Neural cell (in vitro differentiated cells): Measurements from ENCODE around the gene VWA3B. TPM values are rescaled to one million over a fixed set of nuclear protein-coding genes. Genes with fewer than 3 reads are reported as not detected.

Experiments used
- H2AFZ ChIP-seq: fragments of 200-600, 300-800 bp; sonication (generic), shearing (Covaris generic); 2 replicates; pipeline ENCODE4 v1.6.0; 2014; ENCODE audit warnings: low read depth, mild to moderate bottlenecking, antibody characterized with exemption, low read length, moderate library complexity
- H3F3A ChIP-seq: fragments of 200-600 bp; shearing (Covaris generic); 2 replicates; pipeline ENCODE4 v1.6.1; 2016; ENCODE audit warnings: mild to moderate bottlenecking, moderate library complexity, mixed read lengths, antibody characterized with exemption, low read length; ENCODE audit not compliant: insufficient read depth, poor library complexity, severe bottlenecking
- H3K27ac ChIP-seq: fragments of 200-600, 300-800 bp; sonication (generic), shearing (Covaris generic); 2 replicates; pipeline ENCODE4 v1.5.1; 2014; ENCODE audit warnings: mild to moderate bottlenecking, low read length, moderate library complexity
- H3K27me3 ChIP-seq: fragments of 300-800, 200-600 bp; sonication (generic), shearing (Covaris generic); 2 replicates; pipeline ENCODE4 v1.6.0; 2014; ENCODE audit warnings: mild to moderate bottlenecking, low read depth, low read length, moderate library complexity; ENCODE audit not compliant: insufficient read depth
- H3K36me3 ChIP-seq: fragments of 300-800, 200-600 bp; sonication (generic), shearing (Covaris generic); 2 replicates; pipeline ENCODE4 v1.5.1; 2014; ENCODE audit warnings: mild to moderate bottlenecking, antibody characterized with exemption, low read length, moderate library complexity; ENCODE audit not compliant: insufficient read depth
- H3K4me2 ChIP-seq: fragments of 300-800, 200-600 bp; sonication (generic), shearing (Covaris generic); 2 replicates; pipeline ENCODE4 v1.6.0; 2014; ENCODE audit warnings: mild to moderate bottlenecking, low read length
- H3K4me3 ChIP-seq: fragments of 300-800, 200-600 bp; sonication (generic), shearing (Covaris generic); 2 replicates; pipeline ENCODE4 v1.5.1; 2014; ENCODE audit warnings: mild to moderate bottlenecking, low read length, moderate library complexity
- H3K79me2 ChIP-seq: fragments of 200-600 bp; shearing (Covaris generic); replicated peaks from 2 replicates; pipeline ENCODE4 v1.6.0; 2014; ENCODE audit warnings: mild to moderate bottlenecking, low read length, moderate library complexity; ENCODE audit not compliant: insufficient read depth
- H3K9ac ChIP-seq: fragments of 300-800, 200-600 bp; sonication (generic), shearing (Covaris generic); 2 replicates; pipeline ENCODE4 v1.6.1; 2016; ENCODE audit warnings: mild to moderate bottlenecking, low read length, mixed read lengths
- H3K9me2 ChIP-seq: fragments of 200-600 bp; shearing (Covaris generic); 2 replicates; pipeline ENCODE4 v1.6.1; 2016; ENCODE audit warnings: mild to moderate bottlenecking, low read length, mixed read lengths; ENCODE audit not compliant: insufficient read depth
- H3K9me3 ChIP-seq: fragments of 200-600, 300-800 bp; sonication (generic), shearing (Covaris generic); 2 replicates; pipeline ENCODE4 v1.6.1; 2016; ENCODE audit warnings: mild to moderate bottlenecking, mixed run types, low read length, moderate library complexity, mixed read lengths
- H4K20me1 ChIP-seq: fragments of 200-600 bp; shearing (Covaris generic); 2 replicates; pipeline ENCODE4 v1.6.1; 2016; ENCODE audit warnings: mild to moderate bottlenecking, mixed run types; ENCODE audit not compliant: insufficient read depth
- CTCF ChIP-seq: fragments of 450-650 bp; IDR thresholded peaks from 2 replicates; pipeline ENCODE4 v1.5.1; 2014; ENCODE audit warnings: antibody characterized with exemption, mild to moderate bottlenecking, moderate library complexity; ENCODE audit not compliant: poor library complexity, severe bottlenecking
- EP300 ChIP-seq: fragments of 450-650 bp; conservative IDR thresholded peaks from 2 replicates; pipeline ENCODE4 v1.6.1; 2014; ENCODE audit warnings: antibody characterized with exemption, mild to moderate bottlenecking, moderate library complexity; ENCODE audit not compliant: poor library complexity, severe bottlenecking
- EZH2 ChIP-seq: fragments of 200-600, 300-800 bp; shearing (Covaris generic), sonication (generic); IDR thresholded peaks from 2 replicates; pipeline ENCODE4 v1.6.1; 2014; ENCODE audit warnings: antibody characterized with exemption, low read length, borderline replicate concordance, mild to moderate bottlenecking; ENCODE audit not compliant: insufficient read depth, poor library complexity, severe bottlenecking
- MXI1 ChIP-seq: fragments of 450-650 bp; conservative IDR thresholded peaks from 2 replicates; pipeline ENCODE4 v1.6.1; 2014; ENCODE audit warnings: antibody characterized with exemption, mild to moderate bottlenecking; ENCODE audit not compliant: poor library complexity, severe bottlenecking
- POLR2AphosphoS5 ChIP-seq: IDR thresholded peaks from 2 replicates; pipeline ENCODE4 v1.6.1; 2012
- RAD21 ChIP-seq: fragments of 450-650 bp; conservative IDR thresholded peaks from 2 replicates; pipeline ENCODE4 v1.6.1; 2014; ENCODE audit warnings: antibody characterized with exemption, mild to moderate bottlenecking, moderate library complexity
- REST ChIP-seq: IDR thresholded peaks from 2 replicates; pipeline ENCODE4 v1.6.1; 2012; ENCODE audit warnings: borderline replicate concordance
- SMC3 ChIP-seq: fragments of 450-650 bp; conservative IDR thresholded peaks from 2 replicates; pipeline ENCODE4 v1.6.1; 2014; ENCODE audit warnings: antibody characterized with exemption, mild to moderate bottlenecking, moderate library complexity; ENCODE audit not compliant: poor library complexity
- TAF1 ChIP-seq: IDR thresholded peaks from 2 replicates; pipeline ENCODE4 v1.6.1; 2012; ENCODE audit warnings: low read depth
- polyA plus RNA-seq: library from polyadenylated mRNA; depleted of rRNA; stranded (reverse); fragments of >200 nt; gene quantifications from 2 replicates; pipeline ENCODE4 v1.2.3, GENCODE V29; 2014

VWA3B gene
- polyA plus RNA-seq, 1 donor from 2014 or later, result not detected

- Histone ChIP-seq H3K27me3 (no peaks in the 10 kb centered on the region), H3K9me3 (no peaks in the 10 kb centered on the region), H3K36me3 (no peaks in the 10 kb centered on the region), H3K9me2 (no peaks in the 10 kb centered on the region), H2AFZ (no peak overlapping the region), H3F3A (no peaks in the 10 kb centered on the region), H3K9ac (no peak overlapping the region), H4K20me1 (no peaks in the 10 kb centered on the region), H3K4me3 (no peak overlapping the region), H3K79me2 (no peaks in the 10 kb centered on the region), H3K4me2 (no peak overlapping the region), H3K27ac (no peak overlapping the region)
- TF ChIP-seq MXI1 (no peak), RAD21 (no peak), EP300 (no peak), EZH2 (no peak), CTCF (no peak), SMC3 (no peak), TAF1 (no peak), REST (no peak), POLR2AphosphoS5 (no peak)
Observed at GRCh38 chr2:98155716-98156115, 68.7 kb downstream of the VWA3B start.

GRCh38 chr2:98156304-98156703 lies 69.3 kb downstream of the VWA3B start:
- Histone ChIP-seq H3K9ac (no peak overlapping the region), H3K9me3 (no peaks in the 10 kb centered on the region), H3K9me2 (no peaks in the 10 kb centered on the region), H3K36me3 (no peaks in the 10 kb centered on the region), H2AFZ (no peak overlapping the region), H4K20me1 (no peaks in the 10 kb centered on the region), H3K27me3 (no peaks in the 10 kb centered on the region), H3K79me2 (no peaks in the 10 kb centered on the region), H3F3A (no peaks in the 10 kb centered on the region), H3K4me3 (no peak overlapping the region), H3K27ac (no peak overlapping the region), H3K4me2 (no peak overlapping the region)
- TF ChIP-seq EP300, result no peak
- TF ChIP-seq EZH2, result no peak
- no peak for TF ChIP-seq SMC3
- TF ChIP-seq REST, result no peak
- TF ChIP-seq MXI1, result no peak
- TF ChIP-seq CTCF, result no peak
- TF ChIP-seq TAF1, result no peak
- no peak for TF ChIP-seq POLR2AphosphoS5
- TF ChIP-seq RAD21, result no peak
